GM12875 (cell line): Measurements from ENCODE around the gene FOXO6.

Source experiments
- H3K4me3 ChIP-seq: one replicate; pipeline ENCODE4 v1.5.1; 2011; ENCODE audit warnings: low read depth, low read length, control low read depth
- CTCF ChIP-seq: IDR thresholded peaks from 2 replicates; pipeline ENCODE4 v1.5.1; 2011; ENCODE audit warnings: low read depth, mild to moderate bottlenecking, control low read depth, inconsistent platforms, low read length, moderate library complexity, borderline replicate concordance; ENCODE audit not compliant: insufficient read depth

FOXO6 gene

GRCh38 chr1:41400225-41400624 is 39.0 kb downstream of the FOXO6 start:
- H3K4me3 ChIP-seq: no peak overlapping the region
- no peak for TF ChIP-seq CTCF

DNA sequence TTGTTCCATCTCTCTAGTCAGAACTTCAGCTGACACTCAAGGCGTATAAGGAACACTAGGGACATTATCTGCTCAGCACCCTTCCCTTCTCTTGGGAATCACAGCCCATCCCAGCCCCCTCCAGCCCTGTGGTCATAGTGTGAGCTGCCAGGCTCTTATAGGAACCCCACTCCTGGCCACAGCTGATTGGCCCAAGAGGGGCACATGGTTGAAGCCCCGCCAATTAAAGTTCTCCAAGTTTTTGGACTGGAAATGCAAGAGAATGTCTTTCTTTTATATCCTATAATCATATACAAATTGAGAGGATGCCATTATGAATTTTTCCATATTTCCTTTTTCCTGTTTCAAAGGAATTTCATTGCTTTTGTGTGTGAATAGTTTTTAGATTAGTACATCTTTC is 40.7 kb downstream of the FOXO6 start:
- TF ChIP-seq CTCF: no peak
- no peak overlapping the region for H3K4me3 ChIP-seq

GRCh38 chr1:41404308-41404761 is 43.1 kb downstream of the FOXO6 start:
- no peak for TF ChIP-seq CTCF
- no peak overlapping the region for H3K4me3 ChIP-seq

DNA sequence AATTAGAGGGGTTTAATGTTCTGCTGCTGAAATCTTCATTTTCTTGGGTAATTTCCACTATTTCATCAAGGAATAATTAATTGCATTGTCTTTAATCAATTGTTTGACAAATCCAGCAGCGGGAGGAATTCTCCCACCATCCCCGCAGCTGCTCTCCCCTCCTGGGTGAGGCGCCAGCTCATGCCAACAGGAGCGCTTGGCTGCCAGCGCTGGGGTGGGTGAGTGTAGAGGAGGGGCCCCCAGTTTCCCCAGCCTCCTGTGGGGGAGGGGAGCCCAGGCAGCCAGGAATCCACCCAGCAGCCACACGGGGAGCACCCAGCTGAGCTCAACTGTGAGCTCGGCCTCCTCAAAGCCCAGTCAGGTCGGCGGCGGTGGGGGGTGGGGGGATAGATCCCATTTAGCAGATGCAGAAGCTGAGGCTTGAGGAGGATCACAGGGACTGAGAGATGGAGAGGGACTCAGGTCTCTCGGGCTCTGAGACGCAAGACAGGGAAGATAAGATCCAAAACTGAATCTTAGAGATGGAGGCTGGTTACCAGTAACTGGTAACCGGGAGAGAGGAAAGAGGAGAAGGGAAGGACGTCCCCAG is 46.5 kb downstream of the FOXO6 start:
- TF ChIP-seq CTCF: no peak
- no peak overlapping the region for H3K4me3 ChIP-seq

DNA sequence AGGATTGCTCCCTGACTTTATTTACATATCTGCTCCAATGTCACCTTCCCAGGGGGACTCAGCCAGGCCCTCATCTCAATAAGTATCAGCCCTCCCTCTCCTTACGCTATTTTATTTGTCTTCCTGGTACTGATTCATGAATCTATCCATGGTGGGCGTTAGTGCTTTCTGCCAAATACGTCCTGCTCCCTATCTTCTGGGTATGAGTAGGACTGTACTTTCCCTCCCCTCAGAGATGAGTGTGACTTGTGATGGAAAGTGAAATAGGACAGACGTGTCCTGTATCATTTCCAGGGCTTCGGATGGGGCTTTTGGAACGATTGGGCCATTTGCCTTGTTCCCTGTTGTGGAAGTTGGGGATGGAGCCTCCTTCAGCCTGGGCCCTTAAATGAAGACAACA is 47.5 kb downstream of the FOXO6 start:
- no peak for TF ChIP-seq CTCF
- H3K4me3 ChIP-seq: no peak overlapping the region

DNA sequence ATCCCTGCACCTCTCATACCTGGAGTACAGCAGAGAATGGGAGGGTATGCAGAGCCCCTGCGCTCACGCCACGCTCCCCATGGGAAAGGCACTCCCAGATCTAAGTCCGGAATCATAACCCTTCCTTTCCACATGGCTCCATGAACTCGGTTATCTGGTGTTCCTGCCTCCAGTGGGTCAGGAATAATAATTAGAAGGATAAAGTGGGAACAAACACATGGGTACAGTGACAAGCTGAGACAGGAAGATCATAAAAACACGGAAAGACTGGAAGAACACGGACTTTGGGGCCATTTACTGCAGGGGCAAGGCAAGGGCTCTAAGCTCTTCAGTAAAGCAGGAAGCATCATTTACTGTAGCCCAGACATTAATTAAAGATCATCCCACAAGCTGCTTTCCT is 48.6 kb downstream of the FOXO6 start:
- no peak for TF ChIP-seq CTCF

DNA sequence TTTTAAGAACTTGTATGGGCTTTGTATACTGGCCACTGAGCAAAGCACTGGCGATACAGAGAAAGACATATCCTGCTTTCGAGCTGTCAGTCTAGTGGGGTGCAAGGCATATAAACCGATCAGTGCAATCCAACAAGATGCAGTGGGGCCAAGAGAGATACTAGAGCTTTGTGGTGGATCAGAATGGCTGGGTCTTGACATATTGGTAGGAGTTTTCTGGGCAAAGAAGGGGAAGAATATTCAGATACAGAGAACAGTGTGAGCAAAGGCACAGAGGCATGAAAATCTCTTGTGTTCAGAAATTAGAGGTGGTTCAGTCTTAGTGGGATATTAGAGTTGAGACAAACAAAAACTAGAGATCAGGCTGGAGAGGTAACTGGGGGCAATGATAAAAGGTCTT is 49.2 kb downstream of the FOXO6 start:
- TF ChIP-seq CTCF: no peak
- H3K4me3 ChIP-seq: no peak overlapping the region

More for the DNA sequence above, 48.6 kb downstream of the FOXO6 start:
- no peak overlapping the region for H3K4me3 ChIP-seq
